Endothelial cell of umbilical vein (primary cell): ENCODE data around the gene PAM16. TPM values are rescaled to one million over a fixed set of nuclear protein-coding genes. Genes with fewer than 3 reads are reported as not detected.

Source experiments
- BruUV-seq: library from RNA; stranded (reverse); fragments of 400-500 nt; replicated peaks from 2 replicates; lab custom pipeline; 2021; lab: Mats Ljungman, UMichigan
- CTCF ChIA-PET: fragments of 300-600, 350-600 bp; sonication (Branson Sonifier 250); formaldehyde crosslinking; loops from one replicate; lab custom pipeline; 2021; ENCODE audit warnings: antibody characterized with exemption, inconsistent platforms; lab: Charles Lee
- POLR2A ChIA-PET: fragments of 300-600, 350-600 bp; sonication (Branson Sonifier 250); formaldehyde crosslinking; loops from one replicate; lab custom pipeline; 2021; ENCODE audit warnings: antibody characterized with exemption, inconsistent platforms; lab: Charles Lee
- DNase-seq: peaks from one replicate; pipeline ENCODE4 v3.0.0-alpha.2; 2011; ENCODE audit warnings: low read depth, low spot score
- FAIRE-seq: peaks from 2 replicates; lab custom pipeline; 2011; peaks lifted over from hg19 to GRCh38; lab: Jason Lieb, UNC
- H2AFZ ChIP-seq: 2 replicates; pipeline ENCODE4 v1.6.0; 2012; ENCODE audit warnings: low read depth, low read length, control low read depth, inconsistent platforms
- H3K27ac ChIP-seq: 2 replicates; pipeline ENCODE4 v1.5.1; 2011; ENCODE audit warnings: low read depth, mild to moderate bottlenecking, control low read depth, low read length, moderate library complexity; ENCODE audit not compliant: insufficient read depth
- H3K27me3 ChIP-seq, 2 experiments: 2 replicates each; pipeline versions ENCODE4 v1.6.0 to v1.6.1; 2011; ENCODE audit warnings: low read length in 2 of 2, mixed read lengths in 1 of 2; ENCODE audit not compliant: control insufficient read depth in 2 of 2, insufficient read depth in 2 of 2
- H3K36me3 ChIP-seq, 2 experiments: 2 replicates in 1 of 2; 3 replicates in 1 of 2; pipeline ENCODE4 v1.5.1; 2011; ENCODE audit warnings: low read length in 2 of 2, mild to moderate bottlenecking in 1 of 2, moderate library complexity in 1 of 2; ENCODE audit not compliant: control insufficient read depth in 2 of 2, insufficient read depth in 2 of 2; ENCODE audit errors: extremely low read depth in 1 of 2
- H3K4me1 ChIP-seq: 3 replicates; pipeline ENCODE4 v1.5.1; 2011; ENCODE audit warnings: mild to moderate bottlenecking, low read length; ENCODE audit not compliant: control insufficient read depth, insufficient read depth; ENCODE audit errors: extremely low read depth
- H3K4me2 ChIP-seq: 2 replicates; pipeline ENCODE4 v1.6.1; 2011; ENCODE audit warnings: low read length, control low read depth, mixed read lengths; ENCODE audit not compliant: insufficient read depth
- H3K4me3 ChIP-seq, 3 experiments: fragments of 200-600 bp in 1 of 3; sonication (generic), shearing (Covaris generic) in 1 of 3; replicated peaks in 1 of 3; 2 replicates each; pipeline ENCODE4 v1.5.1; 2011 to 2016; ENCODE audit warnings: control low read depth in 3 of 3, low read length in 3 of 3, mild to moderate bottlenecking in 2 of 3, inconsistent platforms in 1 of 3, low read depth in 1 of 3, moderate library complexity in 1 of 3; ENCODE audit not compliant: insufficient read depth in 1 of 3
- H3K79me2 ChIP-seq: 2 replicates; pipeline ENCODE4 v1.6.0; 2012; ENCODE audit warnings: low read length, inconsistent platforms; ENCODE audit not compliant: control insufficient read depth, insufficient read depth
- H3K9ac ChIP-seq: replicated peaks from 2 replicates; pipeline ENCODE3; 2011; ENCODE audit warnings: low read length, control low read depth; ENCODE audit not compliant: insufficient read depth; ENCODE audit errors: extremely low read depth
- H3K9me1 ChIP-seq: replicated peaks from 3 replicates; pipeline ENCODE4 v1.6.0; 2011; ENCODE audit warnings: mild to moderate bottlenecking, low read length; ENCODE audit not compliant: control insufficient read depth, insufficient read depth; ENCODE audit errors: extremely low read depth
- H3K9me3 ChIP-seq: replicated peaks from 2 replicates; pipeline ENCODE4 v1.5.1; 2012; ENCODE audit warnings: low read length, inconsistent platforms; ENCODE audit not compliant: control insufficient read depth, insufficient read depth
- H4K20me1 ChIP-seq: replicated peaks from 2 replicates; pipeline ENCODE3; 2011; ENCODE audit warnings: mild to moderate bottlenecking, low read length; ENCODE audit not compliant: control insufficient read depth, insufficient read depth; ENCODE audit errors: extremely low read depth
- CTCF ChIP-seq, 2 donors: IDR thresholded peaks; 1 replicate in 1 of 2; 2 replicates in 1 of 2; pipeline ENCODE4 v1.5.1; 2011; ENCODE audit warnings: low read length in 2 of 2, mild to moderate bottlenecking in 2 of 2, moderate library complexity in 2 of 2, control low read depth in 1 of 2, inconsistent platforms in 1 of 2, low read depth in 1 of 2; ENCODE audit not compliant: insufficient read depth in 1 of 2; ENCODE audit errors: extremely low read depth in 1 of 2
- FOS ChIP-seq: IDR thresholded peaks from 2 replicates; pipeline ENCODE4 v1.6.1; 2011; ENCODE audit warnings: mild to moderate bottlenecking, low read length, moderate library complexity, borderline replicate concordance; ENCODE audit not compliant: insufficient read depth
- GATA2 ChIP-seq: IDR thresholded peaks from 2 replicates; pipeline ENCODE4 v1.7.0; 2011; ENCODE audit warnings: low read depth, mild to moderate bottlenecking, moderate library complexity, mixed read lengths, low read length; ENCODE audit not compliant: insufficient read length, insufficient read depth
- JUN ChIP-seq: IDR thresholded peaks from 2 replicates; pipeline ENCODE4 v1.6.1; 2011; ENCODE audit warnings: borderline replicate concordance, low read depth; ENCODE audit not compliant: insufficient read length, insufficient read depth
- MAX ChIP-seq: IDR thresholded peaks from 2 replicates; pipeline ENCODE4 v1.6.1; 2011; ENCODE audit not compliant: insufficient read depth, insufficient read length
- MYC ChIP-seq: IDR thresholded peaks from one replicate; pipeline ENCODE4 v1.6.1; 2011; ENCODE audit warnings: mild to moderate bottlenecking, low read depth, low read length
- POLR2A ChIP-seq: IDR thresholded peaks from 2 replicates; pipeline ENCODE4 v1.6.1; 2012; ENCODE audit warnings: low read depth, mild to moderate bottlenecking, control low read depth, low read length
- POLR2AphosphoS5 ChIP-seq: IDR thresholded peaks from 2 replicates; pipeline ENCODE4 v1.6.1; 2012; ENCODE audit warnings: low read depth, mild to moderate bottlenecking, control low read depth, low read length, moderate library complexity; ENCODE audit not compliant: insufficient read depth
- dilution Hi-C: fragments of 300-500 bp; cut with MboI; formaldehyde crosslinking; loops from one replicate; pipeline ENCODE4 v1.15.0; 2019; ENCODE audit warnings: low sequenced_read_pairs; ENCODE audit not compliant: extremely low pct_ligation_motif_present
- intact Hi-C: fragments of 100-400 bp; cut with micrococcal nuclease; formaldehyde crosslinking; loops from one replicate; pipeline ENCODE4 v1.10.0; 2022
- polyA plus RNA-seq, 4 experiments: library from polyadenylated mRNA; depleted of rRNA in 3 of 4; stranded (reverse) in 3 of 4; unstranded in 1 of 4; fragments of >200 nt; gene quantifications; 2 replicates each; pipeline versions ENCODE4 v1.2.1 to v1.2.3, GENCODE V29; 2011 to 2012; ENCODE audit warnings: missing spikeins in 1 of 4
- total RNA-seq: library from RNA; stranded (reverse); gene quantifications from 2 replicates; pipeline ENCODE4 v1.2.3, GENCODE V29; 2021

The PAM16 gene
- total and polyA plus RNA-seq, 2 donors (not counting 3 experiments of a cell fraction or from before 2014, with no cell fraction given): 40.0 to 67.2 TPM

- BruUV-seq: no TSS peak
- Histone ChIP-seq H3K79me2 (peaks cover 22% of the 10 kb centered on the region), H3K9ac (no peak overlapping the region), H3K4me1 (peaks cover 14% of the 10 kb centered on the region), H3K36me3 (no peaks in the 10 kb centered on the region), H3K9me3 (no peaks in the 10 kb centered on the region), H3K4me3 (no peak overlapping the region), H3K9me1 (no peaks in the 10 kb centered on the region), H4K20me1 (no peaks in the 10 kb centered on the region), H3K27ac (no peak overlapping the region), H3K4me2 (no peak overlapping the region), H3K27me3 (no peaks in the 10 kb centered on the region), H2AFZ (no peak overlapping the region)
- dilution Hi-C loops: no loop called here
- TF ChIP-seq POLR2A (no peak), CTCF (IDR thresholded peaks at IDR 0.05; ENCODE audit: extremely low read depth in 1 of 2, insufficient read depth in 1 of 2, low read depth in 1 of 2, low read length in 2 of 2) (peak; percentile 91 to 92)
- no peak for DNase-seq
- peak; percentile 67 for FAIRE-seq
- intact Hi-C loops: loop anchor here (1.0 kb wide), 1 partner anchor 16 kb away; no protein-coding TSS in a partner anchor
- CTCF ChIA-PET: interaction anchor here (1.9 to 8.6 kb wide), 5 partner anchors 10 to 40 kb away, joined by 6 to 135 read pairs (median 16); partner anchors contain the start of gene TFAP4
- POLR2A ChIA-PET: no interaction called here
These were observed 37.3 kb downstream of the PAM16 start for GRCh38 chr16:4313563-4314531.

GRCh38 chr16:4309833-4310266 lies 41.3 kb downstream of the PAM16 start:
- H4K20me1 ChIP-seq: no peaks in the 10 kb centered on the region
- H3K4me3 ChIP-seq: no peak overlapping the region
- no peak overlapping the region for H3K9ac ChIP-seq
- no peaks in the 10 kb centered on the region for H3K36me3 ChIP-seq
- intact Hi-C loops (loop anchor here (1.0 kb wide), 1 partner anchor 18 kb away; no protein-coding TSS in a partner anchor), dilution Hi-C loops (no loop called here)
- H3K27ac ChIP-seq: no peak overlapping the region
- CTCF ChIA-PET: interaction anchor here (0.9 to 8.6 kb wide), 22 partner anchors 10 to 109 kb away, joined by 3 to 135 read pairs (median 6); partner anchors contain the start of genes CORO7 and TFAP4
- DNase-seq (peak; percentile 86), FAIRE-seq (peak; percentile 86)
- H3K9me3 ChIP-seq: no peaks in the 10 kb centered on the region
- H3K4me2 ChIP-seq: no peak overlapping the region
- TF ChIP-seq GATA2: no peak
- peak; percentile 19 for TF ChIP-seq POLR2AphosphoS5
- no peak for TF ChIP-seq POLR2A
- no peak for TF ChIP-seq FOS
- TF ChIP-seq MAX: no peak
- TF ChIP-seq JUN: no peak
- no peak for TF ChIP-seq MYC
- peak; percentile 74 to 92 for TF ChIP-seq CTCF (IDR thresholded peaks at IDR 0.05; ENCODE audit: extremely low read depth in 1 of 2, insufficient read depth in 1 of 2, low read depth in 1 of 2, low read length in 2 of 2)
- no TSS peak for BruUV-seq
- H2AFZ ChIP-seq: peak overlapping the region; percentile 84
- H3K9me1 ChIP-seq: no peaks in the 10 kb centered on the region
- POLR2A ChIA-PET: no interaction called here
- no peaks in the 10 kb centered on the region for H3K27me3 ChIP-seq
- no peaks in the 10 kb centered on the region for H3K79me2 ChIP-seq
- peaks cover 8% of the 10 kb centered on the region for H3K4me1 ChIP-seq
